Measurements from ENCODE around the gene DOCK4.

DOCK4 gene

GRCh38 chr7:111855842-111856227 is 350.4 kb downstream of the DOCK4 start:
- no peak for TF ChIP-seq CTCF (IDR thresholded peaks at IDR 0.05; ENCODE audit: extremely low read depth, insufficient read depth, missing control alignments)

DNA sequence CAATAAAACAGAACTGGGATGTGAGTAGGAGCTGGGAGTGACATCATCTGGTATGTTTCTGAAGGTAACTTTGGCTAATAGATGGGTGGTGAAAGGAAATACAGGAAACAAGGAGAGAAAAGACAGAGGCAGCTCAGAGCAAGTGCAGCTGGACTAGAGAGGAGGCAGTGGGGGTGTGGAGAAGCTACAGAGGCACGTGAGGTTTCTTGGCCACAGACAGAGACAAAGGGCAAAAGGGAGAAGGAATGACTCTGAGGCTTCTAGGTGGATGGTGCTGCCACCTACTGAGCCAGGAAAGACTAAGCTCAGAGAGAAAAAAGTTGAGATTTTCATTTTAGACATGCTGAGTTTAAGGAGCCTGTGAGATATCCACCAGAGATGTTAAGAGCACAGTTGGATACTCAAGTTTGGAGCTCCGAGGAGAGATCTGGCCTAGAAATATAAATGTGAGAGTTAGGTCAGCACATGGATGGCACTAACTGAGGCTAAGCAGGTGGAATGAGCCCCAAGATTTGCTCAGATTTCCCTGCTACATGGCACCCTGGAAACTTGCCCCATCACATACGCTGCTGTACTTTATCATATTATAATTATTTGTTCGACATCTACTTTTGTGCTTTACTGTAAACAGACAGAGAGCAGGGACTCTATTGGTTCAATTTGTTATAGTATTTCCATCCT is 350.9 kb downstream of the DOCK4 start:
- peak; percentile 38 for DNase-seq (ENCODE audit: low spot score)
- in situ Hi-C loops (cut with MboI; ENCODE audit: low pct_unique_long_range_greater_than_20kb, low sequenced_read_pairs, unreplicated experiment), result no loop called here
- peak; percentile 53 for TF ChIP-seq CTCF (IDR thresholded peaks at IDR 0.05; ENCODE audit: extremely low read depth, insufficient read depth, missing control alignments)

More at GRCh38 chr7:111855842-111856227, 350.4 kb downstream of the DOCK4 start:
- DNase-seq (ENCODE audit: low spot score), result no peak
- in situ Hi-C loops (cut with MboI; ENCODE audit: low pct_unique_long_range_greater_than_20kb, low sequenced_read_pairs, unreplicated experiment), result no loop called here

DNA sequence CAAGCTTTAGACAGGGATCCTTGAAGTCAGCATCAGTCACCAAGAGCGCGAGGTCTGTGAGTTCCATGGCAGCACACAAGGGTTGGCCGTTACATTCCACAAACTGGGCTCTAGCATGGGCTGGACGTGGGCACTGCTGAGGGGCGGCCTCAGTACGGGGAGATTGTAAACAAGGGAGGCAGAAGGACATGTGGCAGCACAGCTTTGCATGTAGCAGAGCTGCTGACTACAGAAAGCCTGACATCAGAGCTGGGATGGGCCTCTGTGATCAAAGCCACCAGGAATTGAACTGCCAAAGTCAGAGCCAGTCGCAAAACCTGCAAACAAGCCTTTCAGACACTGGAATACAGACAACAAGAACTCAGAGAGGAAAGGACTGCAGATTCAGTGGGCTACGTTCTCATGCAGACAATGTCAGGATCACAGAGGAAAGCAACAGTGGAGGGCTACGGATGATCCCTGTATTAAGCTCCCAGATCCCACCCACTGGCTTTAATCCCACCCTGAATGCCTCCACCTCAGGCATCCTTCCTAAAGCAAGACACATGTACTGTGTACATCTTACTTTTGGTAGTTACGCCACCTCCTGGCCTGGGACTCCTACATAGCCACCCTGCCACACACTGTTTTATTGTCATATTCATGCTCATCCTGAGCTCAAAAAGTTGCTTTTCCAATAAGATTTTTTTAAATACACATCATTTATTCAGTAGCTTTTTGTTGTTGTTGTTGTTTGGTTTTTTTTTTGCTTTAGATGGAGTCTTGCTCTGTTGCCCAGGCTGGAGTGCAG is 352.8 kb downstream of the DOCK4 start:
- no peak for DNase-seq (ENCODE audit: low spot score)
- TF ChIP-seq CTCF (IDR thresholded peaks at IDR 0.05; ENCODE audit: extremely low read depth, insufficient read depth, missing control alignments), result peak; percentile 9
- in situ Hi-C loops (cut with MboI; ENCODE audit: low pct_unique_long_range_greater_than_20kb, low sequenced_read_pairs, unreplicated experiment), result no loop called here

DNA sequence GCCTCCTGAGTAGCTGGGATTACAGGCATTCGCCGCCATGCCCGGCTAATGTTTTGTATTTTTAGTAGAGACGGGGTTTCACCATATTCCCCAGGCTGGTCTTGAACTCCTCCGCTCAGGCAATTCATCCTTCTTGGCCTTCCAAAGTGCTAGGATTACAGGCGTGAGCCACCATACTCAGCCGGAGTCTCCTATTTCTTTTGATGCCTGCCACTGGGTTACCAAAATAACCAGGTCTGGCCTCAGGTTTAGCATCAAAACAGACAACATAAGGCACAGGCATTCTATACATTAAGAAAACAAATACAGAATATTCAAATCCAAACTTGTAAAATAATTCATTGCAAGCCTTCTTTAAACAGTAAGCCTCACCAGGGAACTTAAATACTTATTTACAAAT is 354.1 kb downstream of the DOCK4 start:
- in situ Hi-C loops (cut with MboI; ENCODE audit: low pct_unique_long_range_greater_than_20kb, low sequenced_read_pairs, unreplicated experiment), result no loop called here
- no peak for DNase-seq (ENCODE audit: low spot score)
- no peak for TF ChIP-seq CTCF (IDR thresholded peaks at IDR 0.05; ENCODE audit: extremely low read depth, insufficient read depth, missing control alignments)

DNA sequence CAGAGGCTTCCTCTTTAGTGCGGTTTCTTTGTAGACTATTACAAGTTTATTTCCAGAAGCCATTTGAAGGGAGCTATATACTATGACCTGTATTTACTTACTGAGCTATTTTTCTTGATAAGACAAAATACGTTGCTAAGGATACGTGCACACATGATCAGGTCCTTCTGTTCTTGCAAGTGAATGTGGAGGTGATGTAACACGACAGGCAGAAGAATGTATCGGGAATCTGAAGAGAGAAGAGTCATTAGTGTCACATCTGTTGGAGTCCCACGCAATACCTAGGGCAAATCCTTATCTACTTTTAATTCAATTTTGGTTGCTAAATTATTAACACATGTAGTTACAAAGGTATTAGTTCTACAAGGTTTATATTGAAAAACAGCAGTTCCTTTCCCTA is 359.3 kb downstream of the DOCK4 start:
- no peak for DNase-seq (ENCODE audit: low spot score)
- TF ChIP-seq CTCF (IDR thresholded peaks at IDR 0.05; ENCODE audit: extremely low read depth, insufficient read depth, missing control alignments), result no peak
- in situ Hi-C loops (cut with MboI; ENCODE audit: low pct_unique_long_range_greater_than_20kb, low sequenced_read_pairs, unreplicated experiment), result no loop called here

GRCh38 chr7:111845853-111846252 is 360.3 kb downstream of the DOCK4 start:
- in situ Hi-C loops (cut with MboI; ENCODE audit: low pct_unique_long_range_greater_than_20kb, low sequenced_read_pairs, unreplicated experiment), result no loop called here
- DNase-seq (ENCODE audit: low spot score), result no peak
- no peak for TF ChIP-seq CTCF (IDR thresholded peaks at IDR 0.05; ENCODE audit: extremely low read depth, insufficient read depth, missing control alignments)

Measured in GM13977 (cell line).